Body of pancreas (tissue), 4 donors: ENCODE data around the gene SYNE2. TPM values are rescaled to one million over a fixed set of nuclear protein-coding genes. Genes with fewer than 3 reads are reported as not detected.

Experiments
- ATAC-seq: fragments of 150-250 bp; one replicate; pipeline ENCODE4 v1.9.1; 2016
- DNase-seq, 4 donors: peaks; one replicate each; pipeline ENCODE4 v3.0.0-alpha.2; 2019
- H3K27ac ChIP-seq, 4 donors: fragments of 200-600 bp; sonication (generic); 1 replicate in 3 of 4; 2 replicates in 1 of 4; pipeline versions ENCODE4 v1.5.1 to v1.6.1; 2016 to 2019; ENCODE audit warnings: mild to moderate bottlenecking in 1 of 4, mixed read lengths in 1 of 4, moderate library complexity in 1 of 4
- H3K27me3 ChIP-seq, 2 donors: fragments of 200-600 bp; sonication (generic); one replicate each; pipeline ENCODE4 v1.6.0; 2016; ENCODE audit warnings: mild to moderate bottlenecking in 1 of 2
- H3K36me3 ChIP-seq, 2 donors: fragments of 200-600 bp; sonication (generic); replicated peaks in 1 of 2; 2 replicates each; pipeline ENCODE4 v1.5.1; 2016; ENCODE audit warnings: low read depth in 2 of 2; ENCODE audit not compliant: insufficient read depth in 1 of 2
- H3K4me1 ChIP-seq: fragments of 200-600 bp; sonication (generic); one replicate; pipeline ENCODE4 v1.6.0; 2016
- H3K4me3 ChIP-seq, 2 donors: fragments of 200-600 bp; sonication (generic); 1 replicate in 1 of 2; 2 replicates in 1 of 2; pipeline ENCODE4 v1.5.1; 2016 to 2019
- H3K9me3 ChIP-seq, 3 donors: fragments of 200-600 bp; sonication (generic); 1 replicate in 2 of 3; 2 replicates in 1 of 3; pipeline ENCODE4 v1.5.1; 2016
- CTCF ChIP-seq, 7 experiments: fragments of 450-650 bp in 4 of 7; fragments of 200-600 bp in 3 of 7; sonication (generic) in 3 of 7; IDR thresholded peaks; one replicate each; pipeline ENCODE4 v1.5.1; 2016 to 2019; ENCODE audit warnings: antibody characterized with exemption in 7 of 7
- POLR2A ChIP-seq, 3 donors: fragments of 450-650 bp; IDR thresholded peaks; one replicate each; pipeline ENCODE4 v1.6.1; 2016; ENCODE audit warnings: antibody characterized with exemption in 3 of 3, mild to moderate bottlenecking in 2 of 3
- WGBS, 2 donors: methylation state at CpG; one replicate each; pipeline ENCODE4 v1.1.5; 2017; 5-methylcytosine and 5-hydroxymethylcytosine counted together
- intact Hi-C: fragments of 100-400 bp; cut with DNase I; formaldehyde crosslinking; loops from one replicate; pipeline ENCODE4 v1.15.1; 2023
- total RNA-seq, 2 donors: library from RNA; depleted of rRNA; stranded (reverse); fragments of >200 nt; gene quantifications; one replicate each; pipeline ENCODE4 v1.1.0, GENCODE V29; 2016

SYNE2 gene
- total RNA-seq, 2 donors from 2014 or later, result 163 to 240 TPM

- ATAC-seq (no peak), DNase-seq (no peak)
- Histone ChIP-seq H3K36me3 (peaks cover 0 to 3% of the 10 kb centered on the region in 2 donors), H3K4me1 (peaks cover 8% of the 10 kb centered on the region), H3K4me3 (no peak overlapping the region), H3K9me3 (no peaks in the 10 kb centered on the region), H3K27me3 (no peaks in the 10 kb centered on the region), H3K27ac (no peak overlapping the region)
- intact Hi-C loops, result no loop called here
- TF ChIP-seq CTCF (IDR thresholded peaks at IDR 0.05), result no peak
- no peak for TF ChIP-seq POLR2A (IDR thresholded peaks at IDR 0.05)
- 88 to 90% methylated on average over 2 of the region's 2 CpGs for WGBS, 2 donors
Measured at GRCh38 chr14:64080452-64080851, 227.6 kb downstream of the SYNE2 start.

GRCh38 chr14:64081174-64081746 is 228.5 kb downstream of the SYNE2 start:
- Histone ChIP-seq H3K9me3 (no peaks in the 10 kb centered on the region), H3K27me3 (no peaks in the 10 kb centered on the region), H3K27ac (no peak overlapping the region), H3K36me3 (peaks cover 0 to 3% of the 10 kb centered on the region in 2 donors), H3K4me1 (peaks cover 8% of the 10 kb centered on the region), H3K4me3 (no peak overlapping the region)
- no peak for DNase-seq
- intact Hi-C loops, result no loop called here
- TF ChIP-seq CTCF (IDR thresholded peaks at IDR 0.05) (no peak), POLR2A (IDR thresholded peaks at IDR 0.05) (no peak)
- 84 to 96% methylated on average over 3 of the region's 3 CpGs for WGBS, 2 donors
- ATAC-seq, result no peak

- peak; percentile 92 for ATAC-seq
- Histone ChIP-seq H3K4me3 (no peak overlapping the region), H3K27me3 (no peaks in the 10 kb centered on the region), H3K9me3 (no peaks in the 10 kb centered on the region), H3K4me1 (peaks cover 8% of the 10 kb centered on the region), H3K27ac (peak overlapping the region in 3 of 4 donors; percentile 60 to 68 (median 60)), H3K36me3 (peaks cover 0 to 3% of the 10 kb centered on the region in 2 donors)
- intact Hi-C loops, result no loop called here
- 45 to 56% methylated on average over 7 of the region's 7 CpGs for WGBS, 2 donors
- DNase-seq, result peak in 2 of 4 donors; percentile 38 to 54
- no peak for TF ChIP-seq POLR2A (IDR thresholded peaks at IDR 0.05)
- no peak for TF ChIP-seq CTCF (IDR thresholded peaks at IDR 0.05)
Measured at GRCh38 chr14:64082837-64083236, 230.0 kb downstream of the SYNE2 start.

- Histone ChIP-seq H3K4me1 (peaks cover 20% of the 10 kb centered on the region), H3K4me3 (no peak overlapping the region), H3K27me3 (no peaks in the 10 kb centered on the region), H3K27ac (no peak overlapping the region), H3K9me3 (no peaks in the 10 kb centered on the region), H3K36me3 (no peaks in the 10 kb centered on the region)
- DNase-seq (no peak), ATAC-seq (no peak)
- intact Hi-C loops, result no loop called here
- TF ChIP-seq POLR2A (IDR thresholded peaks at IDR 0.05), result no peak
- no peak for TF ChIP-seq CTCF (IDR thresholded peaks at IDR 0.05)
Measured at GRCh38 chr14:64088647-64088964, 235.8 kb downstream of the SYNE2 start.

- DNase-seq (no peak), ATAC-seq (no peak)
- Histone ChIP-seq H3K27me3 (no peaks in the 10 kb centered on the region), H3K4me1 (peaks cover 20% of the 10 kb centered on the region), H3K4me3 (no peak overlapping the region), H3K27ac (peak overlapping the region in 1 of 4 donors; percentile 58), H3K36me3 (no peaks in the 10 kb centered on the region), H3K9me3 (no peaks in the 10 kb centered on the region)
- TF ChIP-seq POLR2A (IDR thresholded peaks at IDR 0.05), result no peak
- TF ChIP-seq CTCF (IDR thresholded peaks at IDR 0.05), result no peak
- intact Hi-C loops, result no loop called here
- 72 to 74% methylated on average over 2 of the region's 2 CpGs for WGBS, 2 donors
Measured at GRCh38 chr14:64089920-64090319, 237.1 kb downstream of the SYNE2 start.
